ENCODE data around the gene COL8A2. TPM values are rescaled to one million over a fixed set of nuclear protein-coding genes. Genes with fewer than 3 reads are reported as not detected.

The COL8A2 gene
- total and polyA plus RNA-seq, 8 donors: 0.43 to 8.4 (median 0.96) TPM

GRCh38 chr1:36087233-36088123 lies 37.5 kb downstream of the COL8A2 start:
- peaks cover 0 to 22% of the 10 kb centered on the region in 2 donors for H3K27me3 ChIP-seq
- no peaks in the 10 kb centered on the region for H3K9me3 ChIP-seq
- H3K4me1 ChIP-seq: peaks cover 4 to 39% of the 10 kb centered on the region in 2 donors
- no peak for ATAC-seq
- no peak for DNase-seq
- intact Hi-C loops (cut with DNase I): no loop called here
- H3K4me3 ChIP-seq: no peak overlapping the region
- TF ChIP-seq, protein P1, sequence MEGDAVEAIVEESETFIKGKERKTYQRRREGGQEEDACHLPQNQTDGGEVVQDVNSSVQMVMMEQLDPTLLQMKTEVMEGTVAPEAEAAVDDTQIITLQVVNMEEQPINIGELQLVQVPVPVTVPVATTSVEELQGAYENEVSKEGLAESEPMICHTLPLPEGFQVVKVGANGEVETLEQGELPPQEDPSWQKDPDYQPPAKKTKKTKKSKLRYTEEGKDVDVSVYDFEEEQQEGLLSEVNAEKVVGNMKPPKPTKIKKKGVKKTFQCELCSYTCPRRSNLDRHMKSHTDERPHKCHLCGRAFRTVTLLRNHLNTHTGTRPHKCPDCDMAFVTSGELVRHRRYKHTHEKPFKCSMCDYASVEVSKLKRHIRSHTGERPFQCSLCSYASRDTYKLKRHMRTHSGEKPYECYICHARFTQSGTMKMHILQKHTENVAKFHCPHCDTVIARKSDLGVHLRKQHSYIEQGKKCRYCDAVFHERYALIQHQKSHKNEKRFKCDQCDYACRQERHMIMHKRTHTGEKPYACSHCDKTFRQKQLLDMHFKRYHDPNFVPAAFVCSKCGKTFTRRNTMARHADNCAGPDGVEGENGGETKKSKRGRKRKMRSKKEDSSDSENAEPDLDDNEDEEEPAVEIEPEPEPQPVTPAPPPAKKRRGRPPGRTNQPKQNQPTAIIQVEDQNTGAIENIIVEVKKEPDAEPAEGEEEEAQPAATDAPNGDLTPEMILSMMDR (IDR thresholded peaks at IDR 0.05): no peak
- peaks cover 4 to 18% of the 10 kb centered on the region in 2 donors for H3K36me3 ChIP-seq
- no peak overlapping the region for H3K27ac ChIP-seq

DNA sequence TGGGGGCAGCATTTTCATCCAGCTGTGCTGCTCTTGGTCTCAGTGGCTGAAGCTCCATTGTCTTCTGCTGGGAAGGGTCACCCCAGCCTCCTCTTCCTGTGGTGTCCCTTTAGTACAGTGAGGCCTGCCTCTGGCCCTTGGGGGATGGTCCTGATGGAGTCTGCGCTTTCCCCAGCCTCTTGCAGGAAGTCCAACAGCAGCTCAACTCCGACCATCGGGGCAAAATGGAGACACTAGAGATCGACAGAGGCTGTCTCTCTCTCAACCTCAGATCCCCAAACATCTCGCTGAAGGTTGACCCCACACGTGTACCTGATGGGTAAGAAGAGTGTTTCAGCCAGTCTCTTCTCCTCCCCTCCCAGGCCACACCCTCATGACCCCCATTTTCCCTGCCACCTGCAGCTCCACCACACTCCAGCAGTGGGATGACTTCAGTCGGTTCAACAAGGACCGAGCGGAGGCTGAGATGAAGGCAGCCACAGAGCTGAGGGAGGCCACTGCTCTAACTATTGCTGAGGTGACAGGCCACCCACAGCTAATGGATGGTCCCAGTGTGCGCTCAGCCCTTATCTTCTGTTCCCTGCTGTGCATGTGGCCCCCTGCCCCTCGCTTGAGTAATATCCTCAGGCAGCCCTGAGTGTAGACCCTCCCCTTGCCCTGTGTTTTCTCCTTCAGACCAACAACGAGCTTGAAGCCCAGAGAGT lies 38.3 kb downstream of the COL8A2 start:
- Histone ChIP-seq H3K9me3 (no peaks in the 10 kb centered on the region), H3K27ac (no peak overlapping the region), H3K4me1 (peaks cover 4 to 39% of the 10 kb centered on the region in 2 donors), H3K36me3 (peaks cover 0 to 10% of the 10 kb centered on the region in 2 donors), H3K4me3 (no peak overlapping the region), H3K27me3 (peaks cover 0 to 22% of the 10 kb centered on the region in 2 donors)
- ATAC-seq (no peak), DNase-seq (peak in 1 of 4 donors; percentile 23)
- TF ChIP-seq, protein P1 (IDR thresholded peaks at IDR 0.05): no peak
- intact Hi-C loops (cut with DNase I): no loop called here

DNA sequence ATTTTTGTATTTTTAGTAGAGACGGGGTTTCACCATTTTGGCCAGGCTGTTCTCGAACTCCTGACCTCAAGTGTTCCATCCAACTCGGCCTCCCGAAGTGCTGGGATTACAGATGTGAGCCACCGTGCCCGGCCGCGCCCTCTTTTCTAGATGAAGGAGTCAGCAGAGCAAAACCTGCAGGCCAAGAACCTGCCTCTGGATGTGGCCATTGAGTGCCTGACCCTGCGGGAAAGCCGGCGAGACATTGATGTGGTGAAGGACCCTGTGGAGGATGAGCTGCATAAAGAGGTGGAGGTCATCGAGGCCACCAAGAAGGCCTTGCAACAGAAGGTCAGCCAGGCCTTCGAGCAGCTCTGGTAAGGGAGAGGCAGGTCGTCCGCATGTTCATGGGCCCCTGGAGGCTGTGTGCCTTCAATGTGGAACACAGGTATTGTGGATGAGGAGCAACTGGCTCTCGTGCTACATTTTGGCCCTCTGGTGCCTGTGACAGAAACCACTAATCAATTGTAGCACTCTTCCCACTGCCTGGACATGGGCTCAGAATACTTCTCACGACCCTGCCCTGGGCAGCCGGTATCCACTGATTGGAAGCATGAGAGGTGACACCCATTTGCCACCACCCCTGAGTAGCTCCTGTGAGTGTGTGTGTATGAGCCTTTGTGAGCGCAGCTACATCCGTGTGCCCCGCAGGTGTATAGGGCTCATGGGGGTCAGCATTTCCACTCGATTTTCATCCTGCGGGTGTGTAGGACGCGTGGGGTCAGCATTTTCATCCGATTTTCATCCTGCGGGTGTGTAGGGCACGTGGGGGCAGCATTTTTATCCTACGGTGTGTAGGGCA lies 39.1 kb downstream of the COL8A2 start:
- peaks cover 0 to 2% of the 10 kb centered on the region in 2 donors for H3K36me3 ChIP-seq
- intact Hi-C loops (cut with DNase I): no loop called here
- no peak overlapping the region for H3K27ac ChIP-seq
- no peak overlapping the region for H3K4me3 ChIP-seq
- TF ChIP-seq, protein P1 (IDR thresholded peaks at IDR 0.05): no peak
- DNase-seq (peak in 1 of 4 donors; percentile 54), ATAC-seq (no peak)
- peaks cover 4 to 35% of the 10 kb centered on the region in 2 donors for H3K4me1 ChIP-seq
- peaks cover 0 to 22% of the 10 kb centered on the region in 2 donors for H3K27me3 ChIP-seq
- H3K9me3 ChIP-seq: no peaks in the 10 kb centered on the region

- intact Hi-C loops (cut with DNase I): no loop called here
- TF ChIP-seq, protein P1 (IDR thresholded peaks at IDR 0.05): no peak
- H3K9me3 ChIP-seq: no peaks in the 10 kb centered on the region
Measured at GRCh38 chr1:36085126-36085525, 39.9 kb downstream of the COL8A2 start.

More at GRCh38 chr1:36085126-36085525, 39.9 kb downstream of the COL8A2 start:
- H3K4me1 ChIP-seq: peaks cover 4 to 27% of the 10 kb centered on the region in 2 donors
- H3K4me3 ChIP-seq: no peak overlapping the region
- H3K27ac ChIP-seq: no peak overlapping the region
- no peak for ATAC-seq
- no peaks in the 10 kb centered on the region for H3K36me3 ChIP-seq
- DNase-seq: peak in 1 of 4 donors; percentile 31
- H3K27me3 ChIP-seq: peaks cover 0 to 22% of the 10 kb centered on the region in 2 donors
